Measurements from ENCODE around the gene FKBP7. TPM values are rescaled to one million over a fixed set of nuclear protein-coding genes. Genes with fewer than 3 reads are reported as not detected.

The FKBP7 gene
- total RNA-seq, 1 donor from 2014 or later: 1.3 TPM

GRCh38 chr2:178422097-178422496 lies 56.3 kb downstream of the FKBP7 start:
- peak; percentile 48 for DNase-seq (ENCODE audit: low read depth)
- Histone ChIP-seq H3K4me3 (ENCODE audit: low read depth, low read length) (no peak overlapping the region), H3K36me3 (ENCODE audit: control insufficient read depth, insufficient read depth, low read length) (no peaks in the 10 kb centered on the region), H3K27me3 (ENCODE audit: control insufficient read depth, insufficient read depth, low read length) (no peaks in the 10 kb centered on the region)
- FAIRE-seq: no peak
- TF ChIP-seq CTCF (IDR thresholded peaks at IDR 0.05; ENCODE audit: insufficient read depth, low read length, severe bottlenecking): no peak

- no peak for TF ChIP-seq CTCF (IDR thresholded peaks at IDR 0.05; ENCODE audit: insufficient read depth, low read length, severe bottlenecking)
- FAIRE-seq: no peak
Measured at GRCh38 chr2:178420463-178420999, 57.9 kb downstream of the FKBP7 start.

GRCh38 chr2:178419123-178419522 lies 59.3 kb downstream of the FKBP7 start:
- H3K4me3 ChIP-seq (ENCODE audit: low read depth, low read length): no peak overlapping the region
- DNase-seq (ENCODE audit: low read depth) (peak; percentile 28), FAIRE-seq (no peak)
- TF ChIP-seq CTCF (IDR thresholded peaks at IDR 0.05; ENCODE audit: insufficient read depth, low read length, severe bottlenecking): peak; percentile 18
- no peaks in the 10 kb centered on the region for H3K36me3 ChIP-seq (ENCODE audit: control insufficient read depth, insufficient read depth, low read length)
- H3K27me3 ChIP-seq (ENCODE audit: control insufficient read depth, insufficient read depth, low read length): no peaks in the 10 kb centered on the region

More at GRCh38 chr2:178420463-178420999, 57.9 kb downstream of the FKBP7 start:
- no peak for DNase-seq (ENCODE audit: low read depth)
- Histone ChIP-seq H3K36me3 (ENCODE audit: control insufficient read depth, insufficient read depth, low read length) (no peaks in the 10 kb centered on the region), H3K4me3 (ENCODE audit: low read depth, low read length) (no peak overlapping the region), H3K27me3 (ENCODE audit: control insufficient read depth, insufficient read depth, low read length) (no peaks in the 10 kb centered on the region)

- DNase-seq (ENCODE audit: low read depth) (peak; percentile 79), FAIRE-seq (no peak)
- no peak for TF ChIP-seq CTCF (IDR thresholded peaks at IDR 0.05; ENCODE audit: insufficient read depth, low read length, severe bottlenecking)
- Histone ChIP-seq H3K36me3 (ENCODE audit: control insufficient read depth, insufficient read depth, low read length) (no peaks in the 10 kb centered on the region), H3K4me3 (ENCODE audit: low read depth, low read length) (no peak overlapping the region), H3K27me3 (ENCODE audit: control insufficient read depth, insufficient read depth, low read length) (no peaks in the 10 kb centered on the region)
Measured at GRCh38 chr2:178418426-178418825, 60.0 kb downstream of the FKBP7 start.

- no peak for FAIRE-seq
- Histone ChIP-seq H3K4me3 (ENCODE audit: low read depth, low read length) (no peak overlapping the region), H3K27me3 (ENCODE audit: control insufficient read depth, insufficient read depth, low read length) (no peaks in the 10 kb centered on the region), H3K36me3 (ENCODE audit: control insufficient read depth, insufficient read depth, low read length) (no peaks in the 10 kb centered on the region)
- DNase-seq (ENCODE audit: low read depth): peak; percentile 43
- no peak for TF ChIP-seq CTCF (IDR thresholded peaks at IDR 0.05; ENCODE audit: insufficient read depth, low read length, severe bottlenecking)
Measured at GRCh38 chr2:178417916-178418315, 60.5 kb downstream of the FKBP7 start.

GRCh38 chr2:178415979-178416378 lies 62.4 kb downstream of the FKBP7 start:
- Histone ChIP-seq H3K27me3 (ENCODE audit: control insufficient read depth, insufficient read depth, low read length) (no peaks in the 10 kb centered on the region), H3K4me3 (ENCODE audit: low read depth, low read length) (no peak overlapping the region), H3K36me3 (ENCODE audit: control insufficient read depth, insufficient read depth, low read length) (no peaks in the 10 kb centered on the region)
- no peak for DNase-seq (ENCODE audit: low read depth)
- TF ChIP-seq CTCF (IDR thresholded peaks at IDR 0.05; ENCODE audit: insufficient read depth, low read length, severe bottlenecking): no peak
- no peak for FAIRE-seq

All from bronchial epithelial cell (primary cell).